SK-N-SH (cell line): ENCODE data around the gene RPL3.

Experiments
- CTCF ChIP-seq: fragments of 200-600 bp; sonication (generic); IDR thresholded peaks from 2 replicates; pipeline ENCODE4 v1.6.1; 2017; ENCODE audit warnings: antibody characterized with exemption, mild to moderate bottlenecking, moderate library complexity
- EP300 ChIP-seq, 2 experiments: IDR thresholded peaks; 2 replicates each; pipeline versions ENCODE4 v1.4.0 to v1.6.1; 2012; ENCODE audit warnings: borderline replicate concordance in 1 of 2, low read depth in 1 of 2, low read length in 1 of 2
- FOXJ3 ChIP-seq: sonication (generic); formaldehyde crosslinking; IDR thresholded peaks from 2 replicates; pipeline ENCODE4 v1.5.1; 2020; ENCODE audit warnings: mild to moderate bottlenecking, missing genetic modification reagents
- MXI1 ChIP-seq: IDR thresholded peaks from 2 replicates; pipeline ENCODE4 v1.6.1; 2012; ENCODE audit warnings: mild to moderate bottlenecking, low read depth, low read length, improper control_type of control experiment
- POLR2AphosphoS5 ChIP-seq: IDR thresholded peaks from 2 replicates; pipeline ENCODE4 v1.6.1; 2012; ENCODE audit warnings: low read depth, low read length
- SIN3A ChIP-seq: IDR thresholded peaks from 2 replicates; pipeline ENCODE4 v1.6.1; 2012; ENCODE audit warnings: low read depth, mild to moderate bottlenecking, low read length, moderate library complexity, borderline replicate concordance

DNA sequence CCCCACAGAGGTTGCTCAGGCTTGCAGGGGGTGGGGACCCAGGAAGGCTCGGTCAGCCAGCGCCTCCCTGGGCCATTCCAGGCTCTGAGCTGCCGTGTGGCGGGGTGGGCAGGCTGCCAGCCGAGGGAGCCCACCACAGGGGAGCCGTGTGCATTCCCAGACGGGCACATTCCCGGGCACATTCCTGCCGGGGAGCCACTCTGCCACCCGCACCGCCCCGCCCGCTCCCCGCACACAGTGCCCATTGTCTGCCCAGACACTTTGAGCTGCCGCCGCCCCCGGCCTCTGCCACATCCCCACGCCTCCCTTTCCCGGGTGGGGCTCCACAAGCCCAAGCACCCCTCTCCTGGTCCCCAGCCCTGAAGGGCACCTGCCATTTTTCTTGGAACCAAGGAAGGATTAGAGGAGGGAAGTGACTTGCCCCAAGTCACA, 27.4 kb downstream of the RPL3 start:
- TF ChIP-seq MXI1 (no peak), CTCF (no peak), POLR2AphosphoS5 (no peak), SIN3A (no peak), FOXJ3 (CRISPR knock-in tag) (no peak), EP300 (IDR thresholded peaks at IDR 0.05; ENCODE audit: borderline replicate concordance in 1 of 2, low read depth in 1 of 2, low read length in 1 of 2) (no peak)
